Esophagus squamous epithelium (tissue), 4 donors: ENCODE results near the gene SHMT1.

Source experiments
- CTCF ChIP-seq, 6 experiments: fragments of 450-650 bp in 4 of 6; fragments of 200-600 bp in 2 of 6; sonication (generic) in 2 of 6; IDR thresholded peaks; one replicate each; pipeline ENCODE4 v1.5.1; 2016 to 2019; ENCODE audit warnings: antibody characterized with exemption in 6 of 6, mild to moderate bottlenecking in 4 of 6, moderate library complexity in 4 of 6
- POLR2A ChIP-seq, 4 donors: fragments of 450-650 bp; IDR thresholded peaks; one replicate each; pipeline ENCODE4 v1.6.1; 2017; ENCODE audit warnings: antibody characterized with exemption in 4 of 4, mild to moderate bottlenecking in 4 of 4, moderate library complexity in 3 of 4

GRCh38 chr17:18362698-18363100 is 651 bp downstream of the SHMT1 start:
- no peak for TF ChIP-seq POLR2A (IDR thresholded peaks at IDR 0.05)
- TF ChIP-seq CTCF (IDR thresholded peaks at IDR 0.05) = peak in 1 of 6 experiments; percentile 4
